K562 (cell line): ENCODE data around the gene ITGB5. TPM values are rescaled to one million over a fixed set of nuclear protein-coding genes. Genes with fewer than 3 reads are reported as not detected.

Experiments used
- ARID3A ChIP-seq: IDR thresholded peaks from 2 replicates; pipeline ENCODE4 v1.6.1; 2012; ENCODE audit warnings: low read depth, low read length, improper control_type of control experiment, borderline replicate concordance
- E2F6 ChIP-seq, 2 experiments: IDR thresholded peaks; 2 replicates each; pipeline ENCODE4 v1.6.1; 2011; ENCODE audit warnings: borderline replicate concordance in 1 of 2, control low read depth in 1 of 2, low read depth in 1 of 2, low read length in 1 of 2, mild to moderate bottlenecking in 1 of 2, mixed read lengths in 1 of 2, moderate library complexity in 1 of 2; ENCODE audit not compliant: insufficient read depth in 1 of 2, insufficient read length in 1 of 2, poor library complexity in 1 of 2, severe bottlenecking in 1 of 2; ENCODE audit errors: extremely low read depth in 1 of 2
- ETS2 ChIP-seq: IDR thresholded peaks from 2 replicates; pipeline ENCODE4 v1.6.1; 2016; ENCODE audit warnings: borderline replicate concordance, missing genetic modification characterization, mild to moderate bottlenecking, moderate library complexity, missing compliant biosample characterization; ENCODE audit not compliant: poor library complexity, severe bottlenecking
- HDAC8 ChIP-seq: fragments of 450-650 bp; IDR thresholded peaks from 2 replicates; pipeline ENCODE4 v1.6.1; 2016; ENCODE audit warnings: mild to moderate bottlenecking, missing genetic modification characterization, moderate library complexity, missing compliant biosample characterization
- HSF4 ChIP-seq: fragments of 250-450 bp; sonication (Bioruptor Pico); IDR thresholded peaks from 2 replicates; pipeline ENCODE4 v2.1.2; 2022; ENCODE audit warnings: mild to moderate bottlenecking, moderate library complexity, borderline replicate concordance
- MBD2 ChIP-seq: sonication (generic); IDR thresholded peaks from 2 replicates; pipeline ENCODE4 v1.6.1; 2016; ENCODE audit warnings: low read depth, borderline replicate concordance
- MYC ChIP-seq, 2 experiments: fragments of 250-450 bp in 1 of 2; sonication (Bioruptor Pico) in 1 of 2; IDR thresholded peaks; 2 replicates each; pipeline versions ENCODE4 v1.5.1 to v1.6.1; 2012 to 2021; ENCODE audit warnings: low read depth in 2 of 2, borderline replicate concordance in 1 of 2, improper control_type of control experiment in 1 of 2, low read length in 1 of 2, mild to moderate bottlenecking in 1 of 2, moderate library complexity in 1 of 2
- NCOA1 ChIP-seq: fragments of 450-650 bp; IDR thresholded peaks from 2 replicates; pipeline ENCODE4 v1.6.1; 2016; ENCODE audit warnings: low read depth
- NFIC ChIP-seq: fragments of 450-650 bp; IDR thresholded peaks from 2 replicates; pipeline ENCODE4 v1.6.1; 2017; ENCODE audit warnings: mild to moderate bottlenecking, inconsistent platforms
- OTX1 ChIP-seq: fragments of 450-650 bp; formaldehyde crosslinking; IDR thresholded peaks from 2 replicates; pipeline ENCODE4 v1.4.0; 2022; ENCODE audit warnings: mild to moderate bottlenecking
- POLR2AphosphoS5 ChIP-seq: IDR thresholded peaks from 2 replicates; pipeline ENCODE4 v1.6.1; 2011; ENCODE audit warnings: mild to moderate bottlenecking, low read depth, low read length, moderate library complexity; ENCODE audit not compliant: control insufficient read depth, insufficient read depth
- RNF2 ChIP-seq: sonication (generic); IDR thresholded peaks from 2 replicates; pipeline ENCODE4 v1.6.1; 2016
- SMARCA4 ChIP-seq: fragments of 450-650 bp; IDR thresholded peaks from 2 replicates; pipeline ENCODE4 v1.6.1; 2016
- SPI1 ChIP-seq: IDR thresholded peaks from 2 replicates; pipeline ENCODE4 v1.6.1; 2011; ENCODE audit warnings: low read depth, low read length, control low read depth, borderline replicate concordance
- TAF7 ChIP-seq: fragments of 450-650 bp; IDR thresholded peaks from 2 replicates; pipeline ENCODE4 v1.6.1; 2016; ENCODE audit warnings: missing genetic modification characterization, missing compliant biosample characterization
- ZBTB26 ChIP-seq: fragments of 450-650 bp; formaldehyde crosslinking; IDR thresholded peaks from 2 replicates; pipeline ENCODE4 v1.4.0; 2022; ENCODE audit warnings: missing genetic modification characterization
- ZNF24 ChIP-seq: fragments of 450-650 bp; IDR thresholded peaks from 2 replicates; pipeline ENCODE4 v1.6.1; 2016
- ZNF551 ChIP-seq: fragments of 250-450 bp; sonication (Bioruptor Pico); IDR thresholded peaks from 2 replicates; pipeline ENCODE4 v1.5.0; 2021; ENCODE audit warnings: mild to moderate bottlenecking, moderate library complexity
- ZNF609 ChIP-seq: sonication (generic); formaldehyde crosslinking; IDR thresholded peaks from 2 replicates; pipeline ENCODE4 v1.8.1; 2023; ENCODE audit warnings: missing genetic modification reagents, mild to moderate bottlenecking, borderline replicate concordance
- polyA plus RNA-seq, 8 experiments: library from polyadenylated mRNA; depleted of rRNA in 4 of 8; stranded (reverse) in 5 of 8; unstranded in 3 of 8; fragments of >200 nt; fragmentation: Nextera tagmentation in 2 of 8; fragmentation: Illumina TruSeq in 1 of 8; extraction: Ambion mirVana in 2 of 8; extraction: Trizol in 1 of 8; gene quantifications; 2 replicates each; pipeline versions ENCODE4 v1.2.1 to v1.2.3, GENCODE V29; 2011 to 2014; ENCODE audit warnings: inconsistent platforms in 1 of 8, missing spikeins in 1 of 8
- total RNA-seq, 7 experiments: library from RNA; depleted of rRNA in 6 of 7; stranded (reverse); fragments of >200 nt in 6 of 7; fragmentation: Illumina TruSeq in 2 of 7; extraction: Trizol in 2 of 7; gene quantifications; 2 replicates each; pipeline versions ENCODE4 v1.2.1 to v1.2.3, GENCODE V29; 2011 to 2021; ENCODE audit warnings: low replicate concordance in 1 of 7

ITGB5 gene
- total and polyA plus RNA-seq, 9 of the 15 experiments (the other 6 are each of a cell fraction or from before 2014, with no cell fraction given) = 1.7 to 46.8 (median 9.9) TPM

- TF ChIP-seq ETS2 (tag) (no peak), SMARCA4 (no peak), ZNF24 (no peak), NCOA1 (no peak), OTX1 (CRISPR knock-in tag) (no peak), MYC (IDR thresholded peaks at IDR 0.05; ENCODE audit: low read depth, low read length) (no peak), MYC (CRISPR knock-in tag; IDR thresholded peaks at IDR 0.05; ENCODE audit: borderline replicate concordance, low read depth) (no peak), ZNF551 (no peak), ARID3A (no peak), TAF7 (tag) (no peak), MBD2 (no peak), POLR2AphosphoS5 (peak; percentile 64; the same call in 1 of the 2 replicates), NFIC (peak; percentile 47; the same call in 1 of the 2 replicates), ZBTB26 (CRISPR knock-in tag) (no peak), RNF2 (no peak), HDAC8 (tag) (no peak), SPI1 (no peak), HSF4 (CRISPR knock-in tag) (no peak), ZNF609 (CRISPR knock-in tag) (no peak), E2F6 (IDR thresholded peaks at IDR 0.05; ENCODE audit: borderline replicate concordance in 1 of 2, extremely low read depth in 1 of 2, insufficient read depth in 1 of 2, insufficient read length in 1 of 2, low read depth in 1 of 2, low read length in 1 of 2, poor library complexity in 1 of 2, severe bottlenecking in 1 of 2) (peak in 1 of 2 experiments; percentile 26)
Observed at GRCh38 chr3:124887177-124887931, at the start of gene ITGB5 (continued).
